ENCODE data around the gene TRMO. TPM values are rescaled to one million over a fixed set of nuclear protein-coding genes. Genes with fewer than 3 reads are reported as not detected.

TRMO gene
- total and polyA plus RNA-seq, 3 experiments from 2014 or later, result 19.1 to 19.6 (median 19.2) TPM

GRCh38 chr9:97924386-97924785 is 2.1 kb upstream of the TRMO start:
- Histone ChIP-seq H3K27me3 (ENCODE audit: insufficient read depth, low read length, poor library complexity, severe bottlenecking) (no peaks in the 10 kb centered on the region), H3K9me3 (ENCODE audit: low read length) (no peaks in the 10 kb centered on the region), H3K36me3 (ENCODE audit: insufficient read depth, low read length) (no peaks in the 10 kb centered on the region), H3K4me3 (ENCODE audit: low read length) (no peak overlapping the region), H3K27ac (ENCODE audit: low read depth, low read length) (no peak overlapping the region), H3K4me1 (ENCODE audit: insufficient read depth, low read length) (peaks cover 39% of the 10 kb centered on the region)
- Mint-ChIP-seq H3K9me3 (peaks cover 0 to 3% (median 0%) of the 10 kb centered on the region in 5 donors), H3K4me1 (peaks cover 40 to 51% (median 41%) of the 10 kb centered on the region in 3 donors), H3K27ac (peak overlapping the region in 1 of 8 donors; percentile 98), H3K27me3 (peaks cover 0 to 9% of the 10 kb centered on the region in 2 donors), H3K36me3 (peaks cover 3 to 12% (median 4%) of the 10 kb centered on the region in 3 donors), H3K4me3 (no peak overlapping the region)
- CTCF ChIA-PET, result interaction anchor here (0.7 to 8.0 kb wide), 29 partner anchors 11 to 340 kb away, joined by 3 to 109 read pairs (median 8); partner anchors contain the start of genes ANP32B, HEMGN and TBC1D2
- no peak for DNase-seq
- POLR2A ChIA-PET, result interaction anchor here (1.0 to 4.5 kb wide), 2 partner anchors 55 to 60 kb away, joined by 3 to 74 read pairs; partner anchors contain the start of gene ANP32B

- peak overlapping the region; percentile 92 for H3K4me3 ChIP-seq (ENCODE audit: low read length)
- H3K9me3 ChIP-seq (ENCODE audit: low read length), result no peaks in the 10 kb centered on the region
- ChIA-PET POLR2A (interaction anchor here (1.0 to 4.5 kb wide), 2 partner anchors 56 to 61 kb away, joined by 3 to 74 read pairs; partner anchors contain the start of gene ANP32B), CTCF (interaction anchor here (0.7 to 8.0 kb wide), 41 partner anchors 8 to 340 kb away, joined by 3 to 109 read pairs (median 5); partner anchors contain the start of genes ANP32B, HEMGN, NANS and TBC1D2)
- peak overlapping the region; percentile 87 to 96 (median 90) for H3K4me3 Mint-ChIP-seq
- peaks cover 3 to 14% (median 4%) of the 10 kb centered on the region in 3 donors for H3K36me3 Mint-ChIP-seq
- peaks cover 39% of the 10 kb centered on the region for H3K4me1 ChIP-seq (ENCODE audit: insufficient read depth, low read length)
- H3K27ac ChIP-seq (ENCODE audit: low read depth, low read length), result peak overlapping the region; percentile 100
- DNase-seq, result peak; percentile 42 to 82 (median 76)
- H3K27me3 Mint-ChIP-seq, result peaks cover 0 to 9% of the 10 kb centered on the region in 2 donors
- H3K4me1 Mint-ChIP-seq, result peaks cover 42 to 51% (median 43%) of the 10 kb centered on the region in 3 donors
- no peaks in the 10 kb centered on the region for H3K27me3 ChIP-seq (ENCODE audit: insufficient read depth, low read length, poor library complexity, severe bottlenecking)
- peaks cover 0 to 3% (median 0%) of the 10 kb centered on the region in 5 donors for H3K9me3 Mint-ChIP-seq
- peak overlapping the region; percentile 81 to 100 (median 98) for H3K27ac Mint-ChIP-seq
- H3K36me3 ChIP-seq (ENCODE audit: insufficient read depth, low read length), result no peaks in the 10 kb centered on the region
Measured at GRCh38 chr9:97923529-97924108, 1.3 kb upstream of the TRMO start.

GRCh38 chr9:97919217-97919813 is 3.0 kb downstream of the TRMO start:
- peaks cover 12% of the 10 kb centered on the region for H3K36me3 ChIP-seq (ENCODE audit: insufficient read depth, low read length)
- H3K36me3 Mint-ChIP-seq, result peaks cover 11 to 43% (median 12%) of the 10 kb centered on the region in 3 donors
- peaks cover 0 to 3% (median 0%) of the 10 kb centered on the region in 5 donors for H3K9me3 Mint-ChIP-seq
- H3K4me3 ChIP-seq (ENCODE audit: low read length), result peak overlapping the region; percentile 58
- H3K27ac Mint-ChIP-seq, result peak overlapping the region; percentile 98 to 100 (median 99)
- CTCF ChIA-PET, result interaction anchor here (0.9 to 8.0 kb wide), 7 partner anchors 16 to 199 kb away, joined by 3 to 109 read pairs (median 3); partner anchors contain the start of gene ANP32B
- no peaks in the 10 kb centered on the region for H3K9me3 ChIP-seq (ENCODE audit: low read length)
- no peaks in the 10 kb centered on the region for H3K27me3 ChIP-seq (ENCODE audit: insufficient read depth, low read length, poor library complexity, severe bottlenecking)
- POLR2A ChIA-PET, result interaction anchor here (0.6 to 3.6 kb wide), 3 partner anchors 11 to 344 kb away, joined by 6 to 55 read pairs (median 8); no protein-coding TSS in a partner anchor
- H3K4me1 ChIP-seq (ENCODE audit: insufficient read depth, low read length), result peaks cover 55% of the 10 kb centered on the region
- H3K4me1 Mint-ChIP-seq, result peaks cover 67 to 82% (median 76%) of the 10 kb centered on the region in 3 donors
- H3K27me3 Mint-ChIP-seq, result peaks cover 0 to 9% of the 10 kb centered on the region in 2 donors
- DNase-seq, result no peak
- peak overlapping the region; percentile 100 for H3K27ac ChIP-seq (ENCODE audit: low read depth, low read length)
- H3K4me3 Mint-ChIP-seq, result peak overlapping the region; percentile 76 to 96 (median 87)

- DNase-seq, result peak in 2 of 5 donors; percentile 18 to 49
- peaks cover 55% of the 10 kb centered on the region for H3K4me1 ChIP-seq (ENCODE audit: insufficient read depth, low read length)
Measured at GRCh38 chr9:97918611-97919010, 3.7 kb downstream of the TRMO start.

GRCh38 chr9:97911970-97912369 is 10.3 kb downstream of the TRMO start:
- peaks cover 11 to 86% (median 34%) of the 10 kb centered on the region in 3 donors for H3K36me3 Mint-ChIP-seq
- H3K27me3 Mint-ChIP-seq, result no peaks in the 10 kb centered on the region
- H3K27ac Mint-ChIP-seq, result peak overlapping the region; percentile 76 to 95 (median 91)
- peaks cover 51% of the 10 kb centered on the region for H3K36me3 ChIP-seq (ENCODE audit: insufficient read depth, low read length)
- CTCF ChIA-PET, result interaction anchor here (1.0 to 5.4 kb wide), 3 partner anchors 10 to 58 kb away, joined by 3 to 36 read pairs (median 14); partner anchors contain the start of gene TRMO
- H3K4me1 Mint-ChIP-seq, result peaks cover 73 to 91% (median 89%) of the 10 kb centered on the region in 3 donors
- POLR2A ChIA-PET, result interaction anchor here (1.2 to 1.3 kb wide), 2 partner anchors 9 to 10 kb away, joined by 5 to 18 read pairs; partner anchors contain the start of gene TRMO
- H3K4me3 ChIP-seq (ENCODE audit: low read length), result no peak overlapping the region
- peaks cover 57% of the 10 kb centered on the region for H3K4me1 ChIP-seq (ENCODE audit: insufficient read depth, low read length)
- peak overlapping the region in 3 of 7 donors; percentile 21 to 27 (median 22) for H3K4me3 Mint-ChIP-seq
- H3K27me3 ChIP-seq (ENCODE audit: insufficient read depth, low read length, poor library complexity, severe bottlenecking), result no peaks in the 10 kb centered on the region
- DNase-seq, result no peak
- no peaks in the 10 kb centered on the region for H3K9me3 ChIP-seq (ENCODE audit: low read length)
- H3K27ac ChIP-seq (ENCODE audit: low read depth, low read length), result no peak overlapping the region
- no peaks in the 10 kb centered on the region for H3K9me3 Mint-ChIP-seq

More at GRCh38 chr9:97918611-97919010, 3.7 kb downstream of the TRMO start:
- Histone ChIP-seq H3K27ac (ENCODE audit: low read depth, low read length) (peak overlapping the region; percentile 2), H3K9me3 (ENCODE audit: low read length) (no peaks in the 10 kb centered on the region), H3K36me3 (ENCODE audit: insufficient read depth, low read length) (peaks cover 13% of the 10 kb centered on the region), H3K27me3 (ENCODE audit: insufficient read depth, low read length, poor library complexity, severe bottlenecking) (no peaks in the 10 kb centered on the region), H3K4me3 (ENCODE audit: low read length) (no peak overlapping the region)
- Mint-ChIP-seq H3K9me3 (peaks cover 0 to 3% (median 0%) of the 10 kb centered on the region in 5 donors), H3K27me3 (peaks cover 0 to 9% of the 10 kb centered on the region in 2 donors), H3K27ac (peak overlapping the region; percentile 73 to 100 (median 99)), H3K4me1 (peaks cover 67 to 81% (median 78%) of the 10 kb centered on the region in 3 donors), H3K4me3 (peak overlapping the region; percentile 63 to 96 (median 87)), H3K36me3 (peaks cover 12 to 49% (median 15%) of the 10 kb centered on the region in 3 donors)
- ChIA-PET POLR2A (interaction anchor here (0.6 kb wide), 1 partner anchor 343 kb away, joined by 8 read pairs; no protein-coding TSS in a partner anchor), CTCF (interaction anchor here (0.9 to 6.0 kb wide), 2 partner anchors 15 to 59 kb away, joined by 3 to 109 read pairs; no protein-coding TSS in a partner anchor)

- CTCF ChIA-PET, result interaction anchor here (2.2 to 5.4 kb wide), 2 partner anchors 10 to 11 kb away, joined by 14 to 36 read pairs; partner anchors contain the start of gene TRMO
- Mint-ChIP-seq H3K36me3 (peaks cover 9 to 84% (median 34%) of the 10 kb centered on the region in 3 donors), H3K27ac (peak overlapping the region; percentile 76 to 95 (median 91)), H3K27me3 (no peaks in the 10 kb centered on the region), H3K4me1 (peaks cover 74 to 92% (median 91%) of the 10 kb centered on the region in 3 donors), H3K9me3 (no peaks in the 10 kb centered on the region), H3K4me3 (peak overlapping the region in 2 of 7 donors; percentile 21 to 27)
- H3K9me3 ChIP-seq (ENCODE audit: low read length), result no peaks in the 10 kb centered on the region
- H3K27ac ChIP-seq (ENCODE audit: low read depth, low read length), result no peak overlapping the region
- H3K4me3 ChIP-seq (ENCODE audit: low read length), result no peak overlapping the region
- peaks cover 61% of the 10 kb centered on the region for H3K4me1 ChIP-seq (ENCODE audit: insufficient read depth, low read length)
- peaks cover 51% of the 10 kb centered on the region for H3K36me3 ChIP-seq (ENCODE audit: insufficient read depth, low read length)
- H3K27me3 ChIP-seq (ENCODE audit: insufficient read depth, low read length, poor library complexity, severe bottlenecking), result no peaks in the 10 kb centered on the region
- no peak for DNase-seq
- POLR2A ChIA-PET, result interaction anchor here (1.2 to 1.3 kb wide), 2 partner anchors 8 to 10 kb away, joined by 5 to 18 read pairs; partner anchors contain the start of gene TRMO
Measured at GRCh38 chr9:97911528-97911927, 10.8 kb downstream of the TRMO start.

GRCh38 chr9:97910357-97910756 is 11.9 kb downstream of the TRMO start:
- Histone ChIP-seq H3K27ac (ENCODE audit: low read depth, low read length) (no peak overlapping the region), H3K4me1 (ENCODE audit: insufficient read depth, low read length) (peaks cover 72% of the 10 kb centered on the region), H3K9me3 (ENCODE audit: low read length) (no peaks in the 10 kb centered on the region), H3K27me3 (ENCODE audit: insufficient read depth, low read length, poor library complexity, severe bottlenecking) (no peaks in the 10 kb centered on the region), H3K36me3 (ENCODE audit: insufficient read depth, low read length) (peaks cover 44% of the 10 kb centered on the region), H3K4me3 (ENCODE audit: low read length) (no peak overlapping the region)
- Mint-ChIP-seq H3K4me3 (peak overlapping the region in 5 of 7 donors; percentile 4 to 80 (median 53)), H3K9me3 (no peaks in the 10 kb centered on the region), H3K27ac (peak overlapping the region; percentile 79 to 96 (median 92)), H3K27me3 (no peaks in the 10 kb centered on the region), H3K4me1 (peaks cover 78 to 93% (median 92%) of the 10 kb centered on the region in 3 donors), H3K36me3 (peaks cover 5 to 77% (median 37%) of the 10 kb centered on the region in 3 donors)
- ChIA-PET CTCF (interaction anchor here (1.0 to 5.4 kb wide), 3 partner anchors 10 to 14 kb away, joined by 3 to 36 read pairs (median 7); partner anchors contain the start of gene TRMO), POLR2A (interaction anchor here (1.2 kb wide), 1 partner anchor 11 kb away, joined by 7 read pairs; the partner anchor contains the start of gene TRMO)
- peak in 1 of 5 donors; percentile 23 for DNase-seq
